Measurements from ENCODE around the gene BACH2. TPM values are rescaled to one million over a fixed set of nuclear protein-coding genes. Genes with fewer than 3 reads are reported as not detected.

BACH2 gene
- total and polyA plus RNA-seq, 2 of the 8 experiments (the other 6 are each of a cell fraction or from before 2014, with no cell fraction given), result 1.9 to 5.9 TPM

DNA sequence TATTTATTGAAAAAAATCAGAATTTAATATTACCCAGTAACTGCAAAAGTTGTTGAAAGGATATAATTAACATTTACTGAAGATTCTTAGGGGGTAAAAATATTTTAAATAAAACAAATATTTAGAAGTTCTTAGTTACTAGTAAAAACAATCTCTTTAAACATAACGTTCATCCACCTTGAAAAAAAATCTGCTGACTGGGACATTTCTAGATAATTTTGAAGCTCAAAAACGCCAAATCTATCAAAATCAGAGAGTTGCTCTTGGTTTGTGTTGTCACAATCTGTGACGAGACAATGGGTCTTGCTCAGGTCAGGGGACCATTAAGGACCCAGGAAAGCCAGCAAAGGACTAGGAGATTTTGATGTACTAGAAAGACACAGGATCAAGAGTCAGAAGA lies 177.0 kb downstream of the BACH2 start:
- POLR2A ChIA-PET (ENCODE audit: partially characterized antibody), result no interaction called here
- TF ChIP-seq EGR1 (IDR thresholded peaks at IDR 0.05; ENCODE audit: borderline replicate concordance, low read depth, low read length) (no peak), MAFK (IDR thresholded peaks at IDR 0.05; ENCODE audit: low read depth, low read length) (peak; percentile 56; the same call in 1 of the 2 replicates), SIN3A (conservative IDR thresholded peaks at IDR 0.05 in 1 of 2, IDR thresholded peaks at IDR 0.05 in 1 of 2; ENCODE audit: low read depth in 1 of 2, low read length in 2 of 2) (no peak), SRF (IDR thresholded peaks at IDR 0.05; ENCODE audit: low read depth, low read length) (no peak), BCL11A (IDR thresholded peaks at IDR 0.05; ENCODE audit: low read depth in 2 of 2, low read length in 2 of 2) (no peak), TAF7 (optimal IDR thresholded peaks at IDR 0.05; ENCODE audit: borderline replicate concordance, low read depth, low read length) (no peak)
- no peaks in the 10 kb centered on the region for H3K4me1 ChIP-seq (replicated peaks in 1 of 4; ENCODE audit: control insufficient read depth in 3 of 4, insufficient read depth in 4 of 4, low read length in 3 of 4)
- H3K14ac ChIP-seq (ENCODE audit: insufficient read length), result no peak overlapping the region
- H3K36me3 ChIP-seq (ENCODE audit: control insufficient read depth in 2 of 4, insufficient read depth in 4 of 4, low read length in 3 of 4), result no peaks in the 10 kb centered on the region
- CTCF ChIA-PET (ENCODE audit: partially characterized antibody), result interaction anchor here (0.9 to 3.2 kb wide), 3 partner anchors 8 to 59 kb away, joined by 3 to 9 read pairs (median 3); no protein-coding TSS in a partner anchor
- no peak overlapping the region for H3K23ac ChIP-seq (ENCODE audit: insufficient read length)
- no peak overlapping the region for H3K27ac ChIP-seq (ENCODE audit: low read depth, low read length)
- no peaks in the 10 kb centered on the region for H3K79me1 ChIP-seq (ENCODE audit: low read depth, low read length)
- H2BK12ac ChIP-seq (ENCODE audit: low read depth, low read length), result no peak overlapping the region
- no peak overlapping the region for H2BK5ac ChIP-seq (ENCODE audit: low read depth, low read length)
- H2BK20ac ChIP-seq (ENCODE audit: low read length), result no peak overlapping the region
- no peak for FAIRE-seq
- no peak overlapping the region for H4K5ac ChIP-seq (ENCODE audit: insufficient read length, low read depth, low read length)
- no peak overlapping the region for H3K9ac ChIP-seq (replicated peaks in 1 of 4; ENCODE audit: extremely low read depth in 1 of 4, low read depth in 3 of 4, low read length in 3 of 4)
- H3K4me3 ChIP-seq (ENCODE audit: extremely low read depth in 1 of 4, insufficient read depth in 2 of 4, low read depth in 3 of 4, low read length in 4 of 4), result no peak overlapping the region
- H3K79me2 ChIP-seq (ENCODE audit: control insufficient read depth in 1 of 2, insufficient read depth in 2 of 2, low read length in 2 of 2), result no peaks in the 10 kb centered on the region
- no peak overlapping the region for H3K56ac ChIP-seq (replicated peaks; ENCODE audit: insufficient read length, low read depth, low read length)
- no peaks in the 10 kb centered on the region for H4K20me1 ChIP-seq (replicated peaks in 1 of 2; ENCODE audit: control insufficient read depth in 1 of 2, insufficient read depth in 2 of 2, low read length in 2 of 2)
- no peaks in the 10 kb centered on the region for H3K23me2 ChIP-seq (ENCODE audit: low read depth, low read length)
- H3K9me3 ChIP-seq (ENCODE audit: insufficient read depth in 2 of 2, low read depth in 1 of 2, low read length in 1 of 2), result no peaks in the 10 kb centered on the region
- 84% methylated on average over 3 of the region's 3 CpGs; no CpG with 5 or more reads in 1 of the 2 experiments for WGBS, 2 experiments (ENCODE audit: extremely low coverage in 1 of 2, insufficient coverage in 1 of 2, insufficient read length in 1 of 2, insufficient replicate concordance in 2 of 2, low coverage in 1 of 2, low lambda C conversion rate in 2 of 2, missing lambda C conversion rate in 1 of 2)
- no peak overlapping the region for H4K8ac ChIP-seq (ENCODE audit: extremely low read depth, insufficient read depth, low read length)
- no peak overlapping the region for H3K4me2 ChIP-seq (ENCODE audit: insufficient read depth in 1 of 2, low read depth in 2 of 2, low read length in 2 of 2)
- no peaks in the 10 kb centered on the region for H3K27me3 ChIP-seq (replicated peaks in 1 of 4; ENCODE audit: control insufficient read depth in 3 of 4, extremely low read depth in 1 of 4, insufficient read depth in 3 of 4, low read length in 3 of 4)
- no peak for DNase-seq (ENCODE audit: low read depth in 1 of 2, low spot score in 2 of 2)
- no peak overlapping the region for H4K91ac ChIP-seq (replicated peaks; ENCODE audit: insufficient read length, low read length)
- no peak overlapping the region for H3K4ac ChIP-seq (replicated peaks; ENCODE audit: insufficient read length, low read depth, low read length)
- no peak overlapping the region for H2AK5ac ChIP-seq (ENCODE audit: low read depth, low read length)
- no peak overlapping the region for H2AFZ ChIP-seq (ENCODE audit: low read length)
- H3K18ac ChIP-seq (ENCODE audit: extremely low read depth, low read length), result no peak overlapping the region
- H2BK15ac ChIP-seq (ENCODE audit: low read length), result no peak overlapping the region
- no peak overlapping the region for H2BK120ac ChIP-seq (replicated peaks; ENCODE audit: low read depth, low read length)
